Peyer's patch (tissue), 4 donors: Measurements from ENCODE around the gene MBLAC1.

Experiments used
- POLR2A ChIP-seq, 2 donors: fragments of 450-650 bp; IDR thresholded peaks; one replicate each; pipeline ENCODE4 v1.5.1; 2017; ENCODE audit warnings: antibody characterized with exemption in 2 of 2, mild to moderate bottlenecking in 2 of 2, moderate library complexity in 2 of 2
- TF ChIP-seq, protein P1 (sequence below), 6 experiments: fragments of 450-650 bp in 4 of 6; fragments of 200-600 bp in 2 of 6; sonication (generic) in 1 of 6; IDR thresholded peaks; one replicate each; pipeline ENCODE4 v1.5.1; 2017 to 2019; ENCODE audit warnings: antibody characterized with exemption in 6 of 6, mild to moderate bottlenecking in 3 of 6, moderate library complexity in 1 of 6

- TF ChIP-seq, protein P1, sequence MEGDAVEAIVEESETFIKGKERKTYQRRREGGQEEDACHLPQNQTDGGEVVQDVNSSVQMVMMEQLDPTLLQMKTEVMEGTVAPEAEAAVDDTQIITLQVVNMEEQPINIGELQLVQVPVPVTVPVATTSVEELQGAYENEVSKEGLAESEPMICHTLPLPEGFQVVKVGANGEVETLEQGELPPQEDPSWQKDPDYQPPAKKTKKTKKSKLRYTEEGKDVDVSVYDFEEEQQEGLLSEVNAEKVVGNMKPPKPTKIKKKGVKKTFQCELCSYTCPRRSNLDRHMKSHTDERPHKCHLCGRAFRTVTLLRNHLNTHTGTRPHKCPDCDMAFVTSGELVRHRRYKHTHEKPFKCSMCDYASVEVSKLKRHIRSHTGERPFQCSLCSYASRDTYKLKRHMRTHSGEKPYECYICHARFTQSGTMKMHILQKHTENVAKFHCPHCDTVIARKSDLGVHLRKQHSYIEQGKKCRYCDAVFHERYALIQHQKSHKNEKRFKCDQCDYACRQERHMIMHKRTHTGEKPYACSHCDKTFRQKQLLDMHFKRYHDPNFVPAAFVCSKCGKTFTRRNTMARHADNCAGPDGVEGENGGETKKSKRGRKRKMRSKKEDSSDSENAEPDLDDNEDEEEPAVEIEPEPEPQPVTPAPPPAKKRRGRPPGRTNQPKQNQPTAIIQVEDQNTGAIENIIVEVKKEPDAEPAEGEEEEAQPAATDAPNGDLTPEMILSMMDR (IDR thresholded peaks at IDR 0.05), result no peak
- no peak for TF ChIP-seq POLR2A (IDR thresholded peaks at IDR 0.05)
Observed at GRCh38 chr7:100137851-100138760, 11.3 kb downstream of the MBLAC1 start.
